Natural killer cell (primary cell): ENCODE data around the gene OR9A4. TPM values are rescaled to one million over a fixed set of nuclear protein-coding genes. Genes with fewer than 3 reads are reported as not detected.

Experiments used
- ATAC-seq, 3 donors: fragments of 150-1000 bp in 2 of 3; fragments of 200-7000 bp in 1 of 3; cut with Tn5 transposase; 1 replicate in 1 of 3; 2 replicates in 2 of 3; pipeline ENCODE4 v1.10.0; 2021; ENCODE audit warnings: mild to moderate bottlenecking in 2 of 3, moderate library complexity in 2 of 3
- DNase-seq, 2 donors: peaks; one replicate each; pipeline versions ENCODE4 v3.0.0 to v3.0.0-alpha.2; 2013 to 2021; ENCODE audit warnings: mixed read lengths in 1 of 2
- H3K27ac ChIP-seq: one replicate; pipeline ENCODE4 v1.5.1; 2013; ENCODE audit warnings: mild to moderate bottlenecking, low read length
- H3K27me3 ChIP-seq: one replicate; pipeline ENCODE4 v1.6.1; 2013; ENCODE audit warnings: low read length; ENCODE audit not compliant: control insufficient read depth, insufficient read depth
- H3K36me3 ChIP-seq: one replicate; pipeline ENCODE4 v1.6.1; 2013; ENCODE audit warnings: low read length; ENCODE audit not compliant: control insufficient read depth, insufficient read depth
- H3K4me1 ChIP-seq: one replicate; pipeline ENCODE4 v1.6.1; 2013; ENCODE audit warnings: low read length; ENCODE audit not compliant: control insufficient read depth, insufficient read depth
- H3K4me3 ChIP-seq: one replicate; pipeline ENCODE4 v1.5.1; 2013; ENCODE audit warnings: low read length
- H3K9me3 ChIP-seq: one replicate; pipeline ENCODE4 v1.6.1; 2013; ENCODE audit warnings: low read length; ENCODE audit not compliant: control insufficient read depth, insufficient read depth
- H3K27ac Mint-ChIP-seq, 2 donors: one replicate each; pipeline ENCODE4 v1.8.0; 2022; ENCODE audit warnings: mild to moderate bottlenecking in 2 of 2, mixed read lengths in 2 of 2, moderate library complexity in 1 of 2
- H3K27me3 Mint-ChIP-seq, 2 donors: one replicate each; pipeline ENCODE4 v1.8.0; 2022; ENCODE audit warnings: low read depth in 2 of 2, mixed read lengths in 2 of 2
- H3K36me3 Mint-ChIP-seq: one replicate; pipeline ENCODE4 v1.8.0; 2022; ENCODE audit warnings: mixed read lengths
- H3K4me1 Mint-ChIP-seq, 2 donors: one replicate each; pipeline ENCODE4 v1.8.0; 2022; ENCODE audit warnings: mixed read lengths in 2 of 2
- H3K4me3 Mint-ChIP-seq: one replicate; pipeline ENCODE4 v1.8.0; 2022; ENCODE audit warnings: mild to moderate bottlenecking, moderate library complexity, mixed read lengths
- H3K9me3 Mint-ChIP-seq, 2 donors: one replicate each; pipeline ENCODE4 v1.8.0; 2022; ENCODE audit warnings: mixed read lengths in 2 of 2
- CTCF ChIP-seq: fragments of 200-600 bp; IDR thresholded peaks from one replicate; pipeline ENCODE4 v1.8.0; 2022; ENCODE audit warnings: antibody characterized with exemption
- WGBS: methylation state at CpG from one replicate; pipeline ENCODE4 v1.1.7; 2013; ENCODE audit warnings: missing lambda C conversion rate; ENCODE audit not compliant: insufficient coverage; 5-methylcytosine and 5-hydroxymethylcytosine counted together
- intact Hi-C: fragments of 100-400 bp; cut with micrococcal nuclease; formaldehyde crosslinking; loops from one replicate; pipeline ENCODE4 v1.14.2; 2022
- total RNA-seq, 4 donors: library from RNA; stranded (reverse); fragments of 120-200 nt in 1 of 4; gene quantifications; one replicate each; pipeline versions ENCODE4 v1.2.3 to v1.2.4, GENCODE V29; 2013 to 2022

Gene OR9A4
- total RNA-seq, 3 donors from 2014 or later (not counting 1 experiment from before 2014, with no cell fraction given), result not detected

GRCh38 chr7:141875453-141875852 lies 40.7 kb upstream of the OR9A4 start:
- Mint-ChIP-seq H3K27me3 (peaks cover 3 to 5% of the 10 kb centered on the region in 2 donors), H3K27ac (no peak overlapping the region), H3K4me3 (no peak overlapping the region), H3K4me1 (no peaks in the 10 kb centered on the region), H3K36me3 (no peaks in the 10 kb centered on the region), H3K9me3 (peaks cover 0 to 2% of the 10 kb centered on the region in 2 donors)
- no peak for ATAC-seq
- Histone ChIP-seq H3K27ac (no peak overlapping the region), H3K4me3 (no peak overlapping the region), H3K4me1 (no peaks in the 10 kb centered on the region), H3K36me3 (no peaks in the 10 kb centered on the region), H3K9me3 (no peaks in the 10 kb centered on the region), H3K27me3 (no peaks in the 10 kb centered on the region)
- no CpG with 5 or more reads among the region's 2 CpGs for WGBS
- no peak for DNase-seq
- intact Hi-C loops, result no loop called here
- no peak for TF ChIP-seq CTCF

GRCh38 chr7:141876371-141876770 lies 39.8 kb upstream of the OR9A4 start:
- peaks cover 0 to 5% of the 10 kb centered on the region in 2 donors for H3K27me3 Mint-ChIP-seq
- no peak overlapping the region for H3K27ac Mint-ChIP-seq
- H3K4me1 Mint-ChIP-seq, result no peaks in the 10 kb centered on the region
- H3K36me3 Mint-ChIP-seq, result no peaks in the 10 kb centered on the region
- no peaks in the 10 kb centered on the region for H3K4me1 ChIP-seq
- DNase-seq (no peak), ATAC-seq (no peak)
- peaks cover 0 to 2% of the 10 kb centered on the region in 2 donors for H3K9me3 Mint-ChIP-seq
- H3K36me3 ChIP-seq, result no peaks in the 10 kb centered on the region
- no peak overlapping the region for H3K4me3 ChIP-seq
- TF ChIP-seq CTCF, result no peak
- no peak overlapping the region for H3K4me3 Mint-ChIP-seq
- no peaks in the 10 kb centered on the region for H3K9me3 ChIP-seq
- intact Hi-C loops, result no loop called here
- WGBS, result 92% methylated on average over 1 of the region's 1 CpG
- no peak overlapping the region for H3K27ac ChIP-seq
- H3K27me3 ChIP-seq, result no peaks in the 10 kb centered on the region

GRCh38 chr7:141877365-141877764 lies 38.8 kb upstream of the OR9A4 start:
- Histone ChIP-seq H3K4me3 (no peak overlapping the region), H3K9me3 (no peaks in the 10 kb centered on the region), H3K27ac (no peak overlapping the region), H3K4me1 (no peaks in the 10 kb centered on the region), H3K36me3 (no peaks in the 10 kb centered on the region), H3K27me3 (no peaks in the 10 kb centered on the region)
- Mint-ChIP-seq H3K4me1 (no peaks in the 10 kb centered on the region), H3K4me3 (no peak overlapping the region), H3K27me3 (peaks cover 0 to 5% of the 10 kb centered on the region in 2 donors), H3K36me3 (no peaks in the 10 kb centered on the region), H3K27ac (no peak overlapping the region), H3K9me3 (peaks cover 0 to 2% of the 10 kb centered on the region in 2 donors)
- intact Hi-C loops, result no loop called here
- WGBS, result 83% methylated on average over 3 of the region's 3 CpGs
- no peak for TF ChIP-seq CTCF
- DNase-seq (no peak), ATAC-seq (no peak)

- DNase-seq (no peak), ATAC-seq (no peak)
- no peaks in the 10 kb centered on the region for H3K9me3 ChIP-seq
- WGBS, result 78% methylated on average over 5 of the region's 5 CpGs
- Mint-ChIP-seq H3K27me3 (peaks cover 7 to 11% of the 10 kb centered on the region in 2 donors), H3K27ac (no peak overlapping the region), H3K9me3 (no peaks in the 10 kb centered on the region), H3K36me3 (no peaks in the 10 kb centered on the region), H3K4me3 (no peak overlapping the region), H3K4me1 (no peaks in the 10 kb centered on the region)
- no peaks in the 10 kb centered on the region for H3K27me3 ChIP-seq
- no peak overlapping the region for H3K27ac ChIP-seq
- TF ChIP-seq CTCF, result no peak
- H3K36me3 ChIP-seq, result no peaks in the 10 kb centered on the region
- no peak overlapping the region for H3K4me3 ChIP-seq
- intact Hi-C loops, result no loop called here
- no peaks in the 10 kb centered on the region for H3K4me1 ChIP-seq
These were observed 35.2 kb upstream of the OR9A4 start for GRCh38 chr7:141880960-141881359.
